GM19328 (cell line): ENCODE results near the gene STARD9.
"Not testable (repeated sequence)": the region's sequence is repeated elsewhere in the genome, so short reads cannot be mapped to it uniquely, and the experiment has no call there.

Experiments used
- ATAC-seq: cut with Tn5 transposase; IDR thresholded peaks from one replicate; pipeline ENCODE4 v1.9.1; 2021; ENCODE audit warnings: mild to moderate bottlenecking, moderate library complexity; ENCODE audit not compliant: unreplicated experiment

STARD9 gene

DNA sequence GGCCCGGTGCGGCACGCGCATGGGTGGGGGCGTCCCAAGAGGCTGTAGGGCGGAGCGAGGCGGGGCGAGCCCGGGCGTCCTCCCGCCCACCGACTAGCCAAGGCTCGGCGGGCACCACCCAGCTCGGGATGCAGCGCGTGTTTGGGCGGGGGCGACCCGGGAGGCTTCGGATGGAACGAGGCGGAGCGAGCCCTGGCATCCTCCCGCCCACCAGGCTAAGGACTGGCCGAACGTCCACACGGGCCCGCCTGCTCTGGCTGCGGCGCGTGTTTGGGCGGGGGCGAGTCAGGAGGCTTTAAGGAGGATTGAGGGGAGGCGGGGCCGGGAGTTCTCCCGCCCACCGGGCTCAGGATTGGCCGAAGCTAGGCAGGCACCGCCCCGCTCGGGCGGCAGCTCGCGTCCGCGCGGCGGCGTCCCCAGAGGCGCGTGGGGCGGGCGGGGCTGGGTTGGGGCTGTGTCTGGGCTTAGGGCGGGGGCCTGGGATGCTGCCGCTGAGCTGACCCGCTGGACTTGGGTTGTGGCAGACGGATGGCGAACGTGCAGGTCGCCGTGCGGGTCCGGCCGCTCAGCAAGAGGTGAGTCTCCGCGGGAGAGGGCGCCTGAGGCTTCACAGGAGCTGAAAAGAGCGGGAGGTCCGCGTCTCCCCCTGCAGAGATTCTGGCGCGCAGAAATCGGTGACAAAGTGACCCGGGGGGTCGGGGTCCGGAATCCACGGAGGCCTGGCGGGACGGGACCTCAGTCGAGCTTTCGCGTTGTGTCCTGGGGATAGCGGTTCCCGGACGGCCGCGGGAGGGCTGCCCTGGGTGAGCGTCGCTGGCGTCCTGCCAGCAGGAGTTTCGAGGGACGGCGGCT, at the start of gene STARD9:
Gene STARD9, plus strand, starts transcription at position 419 of the 852 bp plus-strand sequence. Its CDS starts 110 bp downstream, at position 529.
- peak; percentile 94 for ATAC-seq

DNA sequence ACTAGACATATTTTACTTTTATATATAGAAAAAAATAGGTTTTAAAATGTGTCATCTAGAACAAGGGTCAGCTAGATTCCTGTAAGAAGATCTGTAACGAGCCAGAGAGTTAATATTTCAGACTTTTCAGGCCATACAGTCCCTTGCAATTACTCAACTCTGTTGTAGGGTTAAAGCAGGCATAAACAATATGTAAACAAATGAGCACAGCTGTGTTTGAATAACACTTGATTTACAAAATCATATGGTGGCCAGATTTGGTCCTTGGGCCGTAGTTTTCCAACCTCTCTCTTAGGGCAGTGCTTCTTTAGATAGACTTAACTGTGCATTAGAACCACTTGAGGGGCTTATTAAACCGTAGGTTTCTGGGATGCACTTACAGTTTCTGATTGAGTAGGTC, 46.4 kb upstream of the STARD9 start:
- ATAC-seq, result no peak

- ATAC-seq, result no peak
Observed at GRCh38 chr15:42533246-42533645, 42.2 kb upstream of the STARD9 start.

DNA sequence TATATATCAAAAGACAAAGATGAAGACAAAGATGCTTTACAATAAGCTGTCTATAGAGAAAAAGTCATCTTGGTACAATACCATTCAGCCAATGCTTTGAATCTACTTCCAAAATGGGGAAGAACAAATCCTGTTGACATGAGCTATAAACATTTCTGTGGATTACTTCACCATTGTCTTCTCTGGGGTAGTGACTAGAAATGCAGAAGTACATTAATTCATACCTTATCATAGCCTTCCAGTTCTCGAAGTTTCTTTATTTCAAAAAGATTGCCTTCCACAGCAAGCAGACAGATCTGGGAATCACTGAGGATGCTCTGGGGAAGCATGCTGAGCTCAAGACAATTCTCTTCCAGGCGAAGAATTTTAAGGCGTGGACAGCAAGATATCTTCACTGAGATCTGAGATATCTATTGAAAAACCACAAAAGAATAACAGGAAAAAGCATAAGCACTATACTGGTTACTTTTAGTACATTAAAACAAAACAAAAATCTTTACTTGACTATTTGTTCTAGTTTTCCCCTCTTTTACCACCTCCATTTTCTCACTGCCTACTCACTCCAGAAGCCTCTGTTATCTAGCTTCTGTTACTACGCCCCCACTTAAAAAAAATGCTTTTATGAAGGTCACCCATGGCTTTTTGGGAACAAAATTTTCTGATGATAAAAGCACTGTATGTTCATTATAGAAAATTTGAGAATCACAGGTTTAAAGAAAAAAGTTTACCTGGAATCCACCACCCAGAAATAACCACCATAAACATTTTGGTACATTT, 30.4 kb upstream of the STARD9 start:
- ATAC-seq, result no peak

DNA sequence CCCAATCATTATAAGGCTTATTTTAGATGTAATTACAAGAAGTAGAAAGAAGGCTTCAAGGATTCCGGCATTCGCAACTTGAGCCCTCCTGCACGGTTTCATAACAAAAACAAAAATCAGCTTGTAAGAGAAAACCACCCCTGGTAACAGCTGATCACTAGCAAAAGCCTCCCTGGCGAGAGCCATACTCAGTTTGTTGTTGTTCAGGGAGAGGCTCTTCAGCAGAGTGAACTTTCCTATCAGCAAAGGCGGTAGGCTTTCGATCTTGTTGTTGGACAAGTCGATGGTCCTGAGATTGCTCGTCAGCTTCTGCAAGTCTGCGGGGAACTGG, 27.5 kb upstream of the STARD9 start:
- ATAC-seq, result no peak

- ATAC-seq, result peak; percentile 73
Observed at GRCh38 chr15:42548249-42549031, 27.0 kb upstream of the STARD9 start, which contains the start of the genes HAUS2 and LRRC57. HAUS2 (plus strand) TSS chr15:42548838; CDS start chr15:42548873, 35 bp downstream. LRRC57 (minus strand) TSS chr15:42548793; CDS start chr15:42548434, 359 bp downstream.

- peak; percentile 22 for ATAC-seq
Observed at GRCh38 chr15:42549032-42549491, 26.3 kb upstream of the STARD9 start.

- no peak for ATAC-seq
Observed at GRCh38 chr15:42549741-42550392, 25.5 kb upstream of the STARD9 start.

DNA sequence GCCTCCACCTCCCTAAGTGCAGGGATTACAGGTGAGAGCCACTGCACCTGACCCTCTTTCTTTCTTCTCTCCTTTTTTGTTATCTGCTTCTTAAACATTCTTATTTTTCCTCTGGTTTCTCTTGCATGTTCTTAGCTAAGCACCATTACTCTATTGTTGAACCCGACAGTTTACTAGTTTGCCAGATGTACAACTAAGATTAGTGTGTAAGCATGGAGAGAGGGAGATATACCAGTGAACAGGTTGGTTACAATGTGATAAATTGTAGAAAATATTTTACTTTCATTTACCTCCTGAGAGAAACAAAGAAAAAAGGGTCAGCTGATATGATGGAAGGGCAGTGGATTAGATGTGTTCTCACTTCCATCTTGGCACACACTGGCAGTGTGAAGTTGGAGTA, 21.9 kb upstream of the STARD9 start:
- no peak for ATAC-seq

DNA sequence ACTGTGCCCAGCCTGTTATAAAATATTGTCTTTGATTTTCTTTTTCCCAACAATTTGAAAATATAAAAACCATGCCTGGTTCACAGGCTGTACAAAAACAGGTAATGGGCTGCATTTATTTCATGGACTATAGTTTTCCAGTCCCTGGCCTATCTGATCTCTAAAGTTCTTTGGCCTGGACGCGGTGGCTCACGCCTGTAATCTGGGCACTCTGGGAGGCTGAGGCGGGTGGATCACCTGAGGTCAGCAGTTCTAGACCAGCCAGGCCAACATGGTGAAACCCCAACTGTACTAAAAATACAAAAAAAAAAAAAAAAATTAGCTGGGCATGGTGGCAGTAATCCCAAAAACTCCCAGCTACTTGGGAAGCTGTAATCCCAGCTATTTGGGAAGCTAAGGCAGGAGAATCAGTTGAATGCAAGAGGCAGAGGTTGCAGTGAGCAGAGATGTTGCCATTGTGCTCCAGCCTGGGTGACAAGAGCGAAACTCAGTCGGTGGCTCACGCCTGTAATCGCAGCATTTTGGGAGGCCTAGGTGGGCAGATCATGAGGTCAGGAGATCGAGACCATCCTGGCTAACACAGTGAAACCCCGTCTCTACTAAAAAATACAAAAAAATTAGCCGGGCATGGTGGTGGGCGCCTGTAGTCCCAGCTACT, 18.7 kb upstream of the STARD9 start:
- not testable (repeated sequence) for ATAC-seq

GRCh38 chr15:42558739-42559138, 16.7 kb upstream of the STARD9 start:
- ATAC-seq, result no peak

GRCh38 chr15:42576040-42576594, 711 bp downstream of the STARD9 start:
- ATAC-seq, result no peak

GRCh38 chr15:42576776-42577175, 1.4 kb downstream of the STARD9 start:
- ATAC-seq, result no peak

DNA sequence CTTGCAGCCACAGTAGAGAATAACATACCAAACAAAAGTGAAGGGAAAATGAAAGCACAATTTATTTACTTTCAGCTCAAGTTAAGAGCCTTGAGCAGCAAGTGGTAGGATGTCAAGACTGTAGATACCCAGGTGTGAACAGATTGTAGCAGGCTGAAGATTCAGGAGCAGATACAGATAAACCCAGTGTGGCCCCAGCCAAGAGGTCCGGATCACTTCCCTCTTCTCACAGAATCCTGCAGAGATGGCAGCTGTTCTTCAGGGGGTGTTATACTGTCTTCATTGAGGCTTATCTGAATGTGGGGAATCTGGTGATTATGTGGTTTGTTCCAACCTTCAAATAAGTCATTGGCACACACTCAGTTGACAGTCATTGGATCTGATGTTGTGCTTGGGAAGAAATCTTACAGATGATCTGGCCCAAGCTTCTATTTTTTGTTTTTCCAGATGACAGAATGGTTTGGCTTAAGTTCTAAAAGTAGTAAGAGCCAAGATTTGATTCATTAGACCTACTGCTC, 2.2 kb downstream of the STARD9 start:
- no peak for ATAC-seq

DNA sequence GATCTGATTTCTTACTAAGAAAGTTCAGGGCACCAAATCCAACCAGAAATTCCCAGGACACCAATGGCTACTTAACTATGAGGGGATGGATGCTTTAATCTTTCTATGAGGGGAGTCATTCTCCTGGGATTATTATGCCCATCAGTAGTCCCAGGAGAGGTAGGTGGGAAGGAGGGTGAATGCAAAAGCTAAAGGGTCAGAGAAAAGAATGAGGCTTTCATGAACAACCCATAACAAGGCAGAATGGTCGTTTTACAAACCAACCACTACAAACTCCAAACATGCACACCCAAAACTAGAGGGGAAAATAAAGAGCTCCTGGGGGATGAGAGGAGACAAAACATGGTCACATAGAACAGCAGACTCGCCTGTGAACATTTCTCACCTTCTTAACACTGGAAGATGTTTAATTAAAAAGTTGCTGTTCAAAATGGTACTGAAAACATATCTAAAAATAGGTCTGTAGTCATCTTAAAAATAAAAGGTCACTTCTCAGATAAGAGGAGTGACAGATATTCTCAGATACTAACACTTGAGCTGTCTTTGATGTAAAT, 3.7 kb downstream of the STARD9 start:
- ATAC-seq, result no peak

DNA sequence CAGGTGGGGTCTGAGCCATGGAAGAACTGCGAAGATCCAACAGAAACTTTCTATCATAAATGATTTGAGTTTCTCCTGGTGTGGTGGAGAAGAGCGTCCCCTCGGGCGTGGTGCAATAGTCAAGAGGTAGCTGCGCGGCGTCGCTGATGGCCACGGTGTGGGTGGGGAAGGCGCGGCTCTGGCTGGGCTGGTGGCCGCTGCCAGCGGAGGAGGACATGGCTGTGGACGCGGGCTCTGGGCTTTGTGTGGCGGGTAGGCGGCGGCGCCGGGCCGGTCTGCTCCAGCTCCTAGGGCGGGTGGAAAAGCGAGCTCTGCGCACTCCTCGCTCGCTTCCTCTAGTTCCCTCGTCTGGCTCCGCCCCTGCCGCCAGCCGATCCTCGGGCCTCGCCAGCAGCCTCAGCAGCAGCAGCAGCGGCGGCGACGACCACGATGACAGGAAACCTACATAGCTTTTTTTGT, 5.9 kb downstream of the STARD9 start:
- peak; percentile 65 for ATAC-seq

- no peak for ATAC-seq
Observed at GRCh38 chr15:42582569-42583375, 7.4 kb downstream of the STARD9 start.
